ENCODE measurements around the gene MYH7.

The MYH7 gene

DNA sequence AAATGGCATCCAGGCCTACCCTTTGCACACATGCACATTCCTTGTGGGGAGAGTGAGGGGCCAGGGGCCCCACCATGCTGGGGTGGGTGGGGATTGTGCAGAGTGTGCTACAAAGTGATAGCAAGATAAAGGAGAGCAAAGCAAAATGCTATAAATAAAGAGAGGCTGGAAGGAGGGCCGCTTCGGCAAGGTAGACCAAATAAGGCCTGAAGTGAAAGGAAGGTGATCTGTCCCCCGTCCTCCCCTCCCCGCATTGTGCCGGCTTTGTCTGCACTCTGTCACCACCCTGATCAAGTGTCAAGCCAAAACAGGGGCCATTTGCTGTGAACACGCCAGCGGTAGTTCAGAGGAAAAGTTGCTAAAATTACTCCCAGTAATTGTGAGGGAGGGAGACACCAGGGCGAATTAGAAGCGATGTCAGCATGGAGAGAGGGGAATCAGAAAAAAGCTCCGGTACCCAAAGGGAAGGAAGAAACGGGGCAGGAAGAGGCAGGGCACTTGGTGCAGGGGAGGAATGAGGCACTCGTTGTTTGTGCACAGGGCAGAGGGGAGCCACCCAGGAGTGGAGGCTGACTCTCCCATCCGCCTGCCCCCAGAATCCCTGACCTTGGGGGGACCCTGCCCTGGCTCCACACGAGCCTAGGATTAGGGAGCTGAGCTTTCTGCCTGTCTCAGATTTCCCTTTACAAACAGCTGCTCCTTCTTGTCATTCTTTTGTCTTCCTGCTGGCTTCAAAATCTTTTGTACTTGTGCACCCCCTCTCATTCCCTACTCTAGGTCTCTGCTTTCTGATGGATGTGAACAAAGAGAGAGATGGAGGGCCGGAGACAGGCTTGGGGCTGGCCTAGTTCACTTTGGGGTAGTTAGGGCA lies 2.9 kb upstream of the MYH7 start:
- no peaks in the 10 kb centered on the region for H3K4me1 ChIP-seq (ENCODE audit: control insufficient read depth, insufficient read depth, low read length)
- no peak overlapping the region for H3K4me3 ChIP-seq (ENCODE audit: low read depth, low read length)
- CTCF ChIA-PET: no interaction called here
- no peaks in the 10 kb centered on the region for H3K9me3 ChIP-seq (ENCODE audit: control insufficient read depth, insufficient read depth, low read depth, low read length)
- H3K36me3 ChIP-seq (ENCODE audit: control insufficient read depth in 2 of 2, insufficient read depth in 1 of 2, low read length in 2 of 2): no peaks in the 10 kb centered on the region
- TF ChIP-seq PRDM1 (tag by site-specific recombination; IDR thresholded peaks at IDR 0.05) (no peak), ZNF350 (tag by site-specific recombination; IDR thresholded peaks at IDR 0.05) (no peak), ZNF654 (tag by site-specific recombination; IDR thresholded peaks at IDR 0.05; ENCODE audit: low read depth) (no peak), ZFP3 (tag by site-specific recombination; IDR thresholded peaks at IDR 0.05; ENCODE audit: low read depth) (no peak), ZSCAN16 (tag by site-specific recombination; IDR thresholded peaks at IDR 0.05) (no peak), ZNF184 (tag by site-specific recombination; IDR thresholded peaks at IDR 0.05) (no peak), ZBTB21 (tag by site-specific recombination; IDR thresholded peaks at IDR 0.05) (no peak), ZNF747 (tag by site-specific recombination; IDR thresholded peaks at IDR 0.05) (no peak), ZNF501 (tag by site-specific recombination; IDR thresholded peaks at IDR 0.05) (no peak), TRIM28 (IDR thresholded peaks at IDR 0.05; ENCODE audit: borderline replicate concordance, low read length) (no peak), ZNF19 (tag by site-specific recombination; IDR thresholded peaks at IDR 0.05; ENCODE audit: low read depth) (no peak), ZNF157 (tag by site-specific recombination; IDR thresholded peaks at IDR 0.05) (no peak), SP3 (tag by site-specific recombination; IDR thresholded peaks at IDR 0.05) (no peak), ZNF623 (tag by site-specific recombination; IDR thresholded peaks at IDR 0.05) (no peak)
- POLR2A ChIA-PET: no interaction called here
- H3K27ac ChIP-seq (ENCODE audit: extremely low read depth, low read depth, low read length): no peak overlapping the region

GRCh38 chr14:23437133-23438100 lies 2.0 kb upstream of the MYH7 start:
- CTCF ChIA-PET: no interaction called here
- Histone ChIP-seq H3K4me3 (ENCODE audit: low read depth, low read length) (no peak overlapping the region), H3K9me3 (ENCODE audit: control insufficient read depth, insufficient read depth, low read depth, low read length) (no peaks in the 10 kb centered on the region), H3K36me3 (ENCODE audit: control insufficient read depth in 2 of 2, insufficient read depth in 1 of 2, low read length in 2 of 2) (no peaks in the 10 kb centered on the region), H3K27ac (ENCODE audit: extremely low read depth, low read depth, low read length) (no peak overlapping the region), H3K4me1 (ENCODE audit: control insufficient read depth, insufficient read depth, low read length) (no peaks in the 10 kb centered on the region)
- POLR2A ChIA-PET: no interaction called here
- TF ChIP-seq ZNF530 (tag by site-specific recombination; IDR thresholded peaks at IDR 0.05; ENCODE audit: low read depth): no peak
- no peak for TF ChIP-seq ZSCAN16 (tag by site-specific recombination; IDR thresholded peaks at IDR 0.05)
- no peak for TF ChIP-seq ZNF394 (tag by site-specific recombination; IDR thresholded peaks at IDR 0.05; ENCODE audit: borderline replicate concordance)
- no peak for TF ChIP-seq ZNF768 (tag by site-specific recombination; IDR thresholded peaks at IDR 0.05)
- no peak for TF ChIP-seq ZNF426 (tag by site-specific recombination; IDR thresholded peaks at IDR 0.05)
- TF ChIP-seq, protein P1, sequence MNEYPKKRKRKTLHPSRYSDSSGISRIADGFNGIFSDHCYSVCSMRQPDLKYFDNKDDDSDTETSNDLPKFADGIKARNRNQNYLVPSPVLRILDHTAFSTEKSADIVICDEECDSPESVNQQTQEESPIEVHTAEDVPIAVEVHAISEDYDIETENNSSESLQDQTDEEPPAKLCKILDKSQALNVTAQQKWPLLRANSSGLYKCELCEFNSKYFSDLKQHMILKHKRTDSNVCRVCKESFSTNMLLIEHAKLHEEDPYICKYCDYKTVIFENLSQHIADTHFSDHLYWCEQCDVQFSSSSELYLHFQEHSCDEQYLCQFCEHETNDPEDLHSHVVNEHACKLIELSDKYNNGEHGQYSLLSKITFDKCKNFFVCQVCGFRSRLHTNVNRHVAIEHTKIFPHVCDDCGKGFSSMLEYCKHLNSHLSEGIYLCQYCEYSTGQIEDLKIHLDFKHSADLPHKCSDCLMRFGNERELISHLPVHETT (tag by site-specific recombination; IDR thresholded peaks at IDR 0.05): no peak
- TF ChIP-seq GLI4 (tag by site-specific recombination; IDR thresholded peaks at IDR 0.05): no peak
- TF ChIP-seq FEZF1 (tag by site-specific recombination; IDR thresholded peaks at IDR 0.05): no peak
- no peak for TF ChIP-seq ZNF423 (tag by site-specific recombination; IDR thresholded peaks at IDR 0.05)
- no peak for TF ChIP-seq ZNF416 (tag by site-specific recombination; IDR thresholded peaks at IDR 0.05)
- no peak for TF ChIP-seq ZNF266 (tag by site-specific recombination; IDR thresholded peaks at IDR 0.05; ENCODE audit: low read depth)
- no peak for TF ChIP-seq ZNF366 (tag by site-specific recombination; conservative IDR thresholded peaks at IDR 0.05)
- TF ChIP-seq ZNF585B (tag by site-specific recombination; IDR thresholded peaks at IDR 0.05): no peak
- TF ChIP-seq ZNF596 (tag by site-specific recombination; IDR thresholded peaks at IDR 0.05): no peak
- no peak for TF ChIP-seq ZNF202 (tag by site-specific recombination; IDR thresholded peaks at IDR 0.05; ENCODE audit: borderline replicate concordance)
- TF ChIP-seq, protein P2, sequence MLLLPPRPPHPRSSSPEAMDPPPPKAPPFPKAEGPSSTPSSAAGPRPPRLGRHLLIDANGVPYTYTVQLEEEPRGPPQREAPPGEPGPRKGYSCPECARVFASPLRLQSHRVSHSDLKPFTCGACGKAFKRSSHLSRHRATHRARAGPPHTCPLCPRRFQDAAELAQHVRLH (tag by site-specific recombination; IDR thresholded peaks at IDR 0.05): no peak
- TF ChIP-seq, protein P3, sequence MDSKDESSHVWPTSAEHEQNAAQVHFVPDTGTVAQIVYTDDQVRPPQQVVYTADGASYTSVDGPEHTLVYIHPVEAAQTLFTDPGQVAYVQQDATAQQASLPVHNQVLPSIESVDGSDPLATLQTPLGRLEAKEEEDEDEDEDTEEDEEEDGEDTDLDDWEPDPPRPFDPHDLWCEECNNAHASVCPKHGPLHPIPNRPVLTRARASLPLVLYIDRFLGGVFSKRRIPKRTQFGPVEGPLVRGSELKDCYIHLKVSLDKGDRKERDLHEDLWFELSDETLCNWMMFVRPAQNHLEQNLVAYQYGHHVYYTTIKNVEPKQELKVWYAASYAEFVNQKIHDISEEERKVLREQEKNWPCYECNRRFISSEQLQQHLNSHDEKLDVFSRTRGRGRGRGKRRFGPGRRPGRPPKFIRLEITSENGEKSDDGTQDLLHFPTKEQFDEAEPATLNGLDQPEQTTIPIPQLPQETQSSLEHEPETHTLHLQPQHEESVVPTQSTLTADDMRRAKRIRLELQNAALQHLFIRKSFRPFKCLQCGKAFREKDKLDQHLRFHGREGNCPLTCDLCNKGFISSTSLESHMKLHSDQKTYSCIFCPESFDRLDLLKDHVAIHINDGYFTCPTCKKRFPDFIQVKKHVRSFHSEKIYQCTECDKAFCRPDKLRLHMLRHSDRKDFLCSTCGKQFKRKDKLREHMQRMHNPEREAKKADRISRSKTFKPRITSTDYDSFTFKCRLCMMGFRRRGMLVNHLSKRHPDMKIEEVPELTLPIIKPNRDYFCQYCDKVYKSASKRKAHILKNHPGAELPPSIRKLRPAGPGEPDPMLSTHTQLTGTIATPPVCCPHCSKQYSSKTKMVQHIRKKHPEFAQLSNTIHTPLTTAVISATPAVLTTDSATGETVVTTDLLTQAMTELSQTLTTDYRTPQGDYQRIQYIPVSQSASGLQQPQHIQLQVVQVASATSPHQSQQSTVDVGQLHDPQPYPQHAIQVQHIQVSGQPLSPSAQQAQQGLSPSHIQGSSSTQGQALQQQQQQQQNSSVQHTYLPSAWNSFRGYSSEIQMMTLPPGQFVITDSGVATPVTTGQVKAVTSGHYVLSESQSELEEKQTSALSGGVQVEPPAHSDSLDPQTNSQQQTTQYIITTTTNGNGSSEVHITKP (tag by site-specific recombination; IDR thresholded peaks at IDR 0.05): no peak

Data from HEK293 (cell line).